ENCODE results near the gene MRFAP1L1. TPM values are rescaled to one million over a fixed set of nuclear protein-coding genes. Genes with fewer than 3 reads are reported as not detected.
A peak's percentile ranks its signal among the peaks of the same experiment; 100 is the strongest.

MRFAP1L1 gene
- total and polyA plus RNA-seq, 10 donors = 45.6 to 96.9 (median 62.4) TPM

DNA sequence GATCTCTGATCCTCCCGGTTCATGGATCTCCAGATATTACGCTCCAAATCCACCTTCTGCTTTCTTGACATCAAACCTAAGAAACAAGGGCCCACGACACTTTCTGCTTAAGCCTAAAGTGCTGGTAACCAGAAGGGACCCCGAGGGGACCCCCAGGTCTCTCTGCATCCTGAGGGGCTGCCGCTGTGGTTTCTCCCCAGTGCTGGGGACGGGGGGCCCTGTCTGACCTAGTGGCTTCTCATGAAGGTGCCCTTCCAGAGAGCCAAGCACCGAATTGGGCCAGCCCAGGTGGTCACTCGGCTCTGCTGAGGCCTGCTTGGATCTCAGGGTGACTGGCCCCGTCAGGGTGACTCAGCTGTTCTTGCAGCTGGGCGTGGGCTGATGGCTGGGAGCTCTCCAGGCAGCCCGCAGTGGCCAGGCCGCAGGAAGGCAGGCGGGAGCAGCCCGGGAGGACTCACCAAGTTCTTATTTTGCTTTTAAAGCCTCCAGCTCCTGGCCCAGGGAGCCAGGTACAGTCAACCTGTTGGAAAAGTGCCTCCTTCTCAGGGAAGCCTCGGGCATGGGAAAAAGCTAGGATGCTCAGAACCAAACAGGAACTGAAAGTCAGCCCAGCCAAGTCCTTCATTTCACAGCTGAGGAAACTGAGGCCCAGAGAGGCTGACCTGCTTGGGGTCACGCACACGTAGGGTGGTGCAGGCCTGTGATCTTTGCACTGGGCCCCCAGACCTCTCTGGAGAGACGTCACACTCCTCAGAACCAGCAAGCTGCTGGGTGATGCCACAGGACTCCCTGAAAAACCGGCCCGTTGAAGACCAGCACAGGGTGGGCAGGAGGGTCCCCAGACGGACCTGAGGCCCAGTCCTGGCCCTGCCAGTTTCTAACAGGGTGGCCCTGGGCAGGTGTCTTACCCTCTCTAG is 23.0 kb upstream of the MRFAP1L1 start:
- TF ChIP-seq, protein P1, sequence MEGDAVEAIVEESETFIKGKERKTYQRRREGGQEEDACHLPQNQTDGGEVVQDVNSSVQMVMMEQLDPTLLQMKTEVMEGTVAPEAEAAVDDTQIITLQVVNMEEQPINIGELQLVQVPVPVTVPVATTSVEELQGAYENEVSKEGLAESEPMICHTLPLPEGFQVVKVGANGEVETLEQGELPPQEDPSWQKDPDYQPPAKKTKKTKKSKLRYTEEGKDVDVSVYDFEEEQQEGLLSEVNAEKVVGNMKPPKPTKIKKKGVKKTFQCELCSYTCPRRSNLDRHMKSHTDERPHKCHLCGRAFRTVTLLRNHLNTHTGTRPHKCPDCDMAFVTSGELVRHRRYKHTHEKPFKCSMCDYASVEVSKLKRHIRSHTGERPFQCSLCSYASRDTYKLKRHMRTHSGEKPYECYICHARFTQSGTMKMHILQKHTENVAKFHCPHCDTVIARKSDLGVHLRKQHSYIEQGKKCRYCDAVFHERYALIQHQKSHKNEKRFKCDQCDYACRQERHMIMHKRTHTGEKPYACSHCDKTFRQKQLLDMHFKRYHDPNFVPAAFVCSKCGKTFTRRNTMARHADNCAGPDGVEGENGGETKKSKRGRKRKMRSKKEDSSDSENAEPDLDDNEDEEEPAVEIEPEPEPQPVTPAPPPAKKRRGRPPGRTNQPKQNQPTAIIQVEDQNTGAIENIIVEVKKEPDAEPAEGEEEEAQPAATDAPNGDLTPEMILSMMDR (IDR thresholded peaks at IDR 0.05 in 8 of 11, conservative IDR thresholded peaks at IDR 0.05 in 3 of 11) = no peak
- TF ChIP-seq POLR2A (IDR thresholded peaks at IDR 0.05) = no peak
- TF ChIP-seq POLR2AphosphoS5 (IDR thresholded peaks at IDR 0.05) = peak in 2 of 3 donors; percentile 31 to 42
- Histone ChIP-seq H3K9me3 (no peaks in the 10 kb centered on the region), H3K4me3 (no peak overlapping the region), H3K36me3 (no peaks in the 10 kb centered on the region), H3K27ac (no peak overlapping the region), H3K27me3 (replicated peaks in 1 of 7) (no peaks in the 10 kb centered on the region), H3K4me1 (peaks cover 0 to 7% (median 3%) of the 10 kb centered on the region in 6 donors)
- 73 to 79% (median 77%) methylated on average over 9 to 21 of the region's 21 CpGs for WGBS, 5 donors
- no peak for DNase-seq
- intact Hi-C loops (cut with DNase I; ENCODE audit: low total_unique reads) = no loop called here

GRCh38 chr4:6731780-6732179 is 22.1 kb upstream of the MRFAP1L1 start:
- Histone ChIP-seq H3K4me1 (peaks cover 0 to 13% (median 3%) of the 10 kb centered on the region in 6 donors), H3K4me3 (no peak overlapping the region), H3K27me3 (replicated peaks in 1 of 7) (no peaks in the 10 kb centered on the region), H3K9me3 (no peaks in the 10 kb centered on the region), H3K36me3 (no peaks in the 10 kb centered on the region), H3K27ac (no peak overlapping the region)
- TF ChIP-seq POLR2A (IDR thresholded peaks at IDR 0.05) (no peak), POLR2AphosphoS5 (IDR thresholded peaks at IDR 0.05) (no peak)
- TF ChIP-seq, protein P1 (IDR thresholded peaks at IDR 0.05 in 8 of 11, conservative IDR thresholded peaks at IDR 0.05 in 3 of 11) = no peak
- intact Hi-C loops (cut with DNase I; ENCODE audit: low total_unique reads) = no loop called here
- DNase-seq = no peak
- 82 to 95% (median 88%) methylated on average over 6 of the region's 6 CpGs for WGBS, 5 donors

DNA sequence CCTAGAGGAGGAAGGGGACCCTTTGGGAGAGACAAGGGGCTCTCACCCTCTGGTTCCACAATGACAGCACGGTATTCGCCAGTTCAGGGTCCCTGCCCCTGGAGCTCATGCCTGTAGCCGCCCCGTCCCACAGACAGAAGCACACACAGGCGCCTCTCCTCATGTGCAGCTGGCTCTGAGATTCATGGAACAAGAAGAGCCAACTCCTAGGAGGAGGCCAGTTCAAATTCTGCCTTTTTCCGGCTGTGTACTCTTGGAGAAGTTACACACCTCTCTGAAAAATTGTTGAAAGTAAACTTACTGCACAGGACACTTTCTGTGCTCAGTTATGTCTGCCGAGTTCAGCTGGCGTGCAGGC is 21.6 kb upstream of the MRFAP1L1 start:
- H3K27ac ChIP-seq = no peak overlapping the region

More for the DNA sequence above, 21.6 kb upstream of the MRFAP1L1 start:
- 84 to 94% (median 91%) methylated on average over 8 of the region's 8 CpGs for WGBS, 5 donors
- Histone ChIP-seq H3K36me3 (no peaks in the 10 kb centered on the region), H3K9me3 (no peaks in the 10 kb centered on the region), H3K4me3 (no peak overlapping the region), H3K4me1 (peaks cover 0 to 14% (median 3%) of the 10 kb centered on the region in 6 donors), H3K27me3 (replicated peaks in 1 of 7) (no peaks in the 10 kb centered on the region)
- TF ChIP-seq, protein P1 (IDR thresholded peaks at IDR 0.05 in 8 of 11, conservative IDR thresholded peaks at IDR 0.05 in 3 of 11) = no peak
- intact Hi-C loops (cut with DNase I; ENCODE audit: low total_unique reads) = no loop called here
- no peak for DNase-seq

All from spleen (tissue), 11 donors.